ENCODE measurements around the gene MAPK10.

Gene MAPK10

DNA sequence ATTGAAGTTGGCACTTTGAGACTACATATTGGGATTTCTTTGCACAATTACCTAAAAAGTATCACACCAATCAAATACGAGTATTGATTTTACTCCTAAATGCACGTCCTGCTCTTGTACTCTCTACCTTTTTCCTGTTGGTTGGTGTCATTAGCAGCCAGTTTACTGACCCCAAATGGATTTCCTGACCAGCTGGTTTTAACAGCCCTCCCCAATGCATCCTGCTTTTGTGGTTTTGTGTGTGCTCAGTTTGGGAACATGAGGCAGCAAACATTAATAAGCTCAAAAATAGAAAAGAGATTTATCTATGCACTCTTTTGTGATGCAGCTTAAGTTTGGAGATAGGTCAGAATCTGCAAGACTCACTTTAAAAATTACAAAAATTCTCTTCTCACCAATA lies 230.3 kb downstream of the MAPK10 start:
- TF ChIP-seq, protein P1, sequence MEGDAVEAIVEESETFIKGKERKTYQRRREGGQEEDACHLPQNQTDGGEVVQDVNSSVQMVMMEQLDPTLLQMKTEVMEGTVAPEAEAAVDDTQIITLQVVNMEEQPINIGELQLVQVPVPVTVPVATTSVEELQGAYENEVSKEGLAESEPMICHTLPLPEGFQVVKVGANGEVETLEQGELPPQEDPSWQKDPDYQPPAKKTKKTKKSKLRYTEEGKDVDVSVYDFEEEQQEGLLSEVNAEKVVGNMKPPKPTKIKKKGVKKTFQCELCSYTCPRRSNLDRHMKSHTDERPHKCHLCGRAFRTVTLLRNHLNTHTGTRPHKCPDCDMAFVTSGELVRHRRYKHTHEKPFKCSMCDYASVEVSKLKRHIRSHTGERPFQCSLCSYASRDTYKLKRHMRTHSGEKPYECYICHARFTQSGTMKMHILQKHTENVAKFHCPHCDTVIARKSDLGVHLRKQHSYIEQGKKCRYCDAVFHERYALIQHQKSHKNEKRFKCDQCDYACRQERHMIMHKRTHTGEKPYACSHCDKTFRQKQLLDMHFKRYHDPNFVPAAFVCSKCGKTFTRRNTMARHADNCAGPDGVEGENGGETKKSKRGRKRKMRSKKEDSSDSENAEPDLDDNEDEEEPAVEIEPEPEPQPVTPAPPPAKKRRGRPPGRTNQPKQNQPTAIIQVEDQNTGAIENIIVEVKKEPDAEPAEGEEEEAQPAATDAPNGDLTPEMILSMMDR (IDR thresholded peaks at IDR 0.05; ENCODE audit: insufficient read depth, missing control alignments): no peak
- FAIRE-seq (no peak), DNase-seq (ENCODE audit: insufficient read length, low spot score) (no peak)

DNA sequence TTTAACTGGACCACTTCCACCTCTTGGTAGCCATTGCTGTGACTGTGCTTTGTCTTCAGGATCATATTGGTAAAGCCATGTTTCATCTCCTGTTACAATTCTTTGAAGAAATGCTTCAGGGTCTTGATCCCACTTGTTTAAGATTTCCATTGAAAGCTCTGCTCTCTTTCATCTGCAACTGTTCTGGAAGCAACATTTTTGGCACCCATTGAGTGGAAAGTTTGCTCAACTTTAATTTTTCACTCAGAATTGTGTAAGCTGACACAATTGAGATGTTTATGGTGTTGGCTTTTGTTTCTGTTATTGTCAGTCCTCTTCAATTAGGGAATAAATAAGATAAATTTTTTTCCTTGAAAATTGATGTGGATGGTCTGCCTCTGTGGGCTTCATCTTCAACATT lies 237.4 kb downstream of the MAPK10 start:
- TF ChIP-seq, protein P1 (IDR thresholded peaks at IDR 0.05; ENCODE audit: insufficient read depth, missing control alignments): no peak
- no peak for DNase-seq (ENCODE audit: insufficient read length, low spot score)
- FAIRE-seq: no peak

- DNase-seq (ENCODE audit: insufficient read length, low spot score) (no peak), FAIRE-seq (no peak)
- TF ChIP-seq, protein P1 (IDR thresholded peaks at IDR 0.05; ENCODE audit: insufficient read depth, missing control alignments): no peak
Observed at GRCh38 chr4:86118711-86119110, 241.1 kb downstream of the MAPK10 start.

DNA sequence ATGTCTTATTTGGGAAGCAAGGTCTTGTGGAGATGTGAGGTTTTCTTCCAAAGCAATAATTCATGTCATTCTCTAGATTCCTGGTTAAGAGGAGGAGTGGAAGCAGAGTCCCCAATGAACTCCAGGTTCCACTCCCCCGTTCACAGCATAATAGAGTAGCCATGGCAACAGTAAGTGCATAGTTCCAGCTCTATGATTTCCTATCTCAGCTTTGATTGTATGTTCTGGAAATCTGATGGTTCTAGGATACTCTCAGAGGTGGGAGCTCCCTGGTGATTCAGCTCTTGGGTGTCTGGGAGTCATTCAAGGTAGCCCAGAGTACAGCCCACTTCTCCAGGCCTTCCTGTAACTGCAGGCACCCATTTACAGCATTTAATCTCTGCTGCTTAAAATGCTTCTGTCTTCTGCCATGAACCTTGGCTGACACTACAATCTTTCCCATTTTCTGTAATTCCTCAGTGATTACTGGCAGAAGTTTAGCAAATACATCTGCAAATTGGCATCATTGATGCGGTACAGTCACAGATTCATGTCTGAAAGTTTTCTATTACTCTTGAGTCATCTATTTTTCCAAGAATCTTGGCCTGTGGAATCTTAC lies 242.0 kb downstream of the MAPK10 start:
- DNase-seq (ENCODE audit: insufficient read length, low spot score) (no peak), FAIRE-seq (no peak)
- TF ChIP-seq, protein P1 (IDR thresholded peaks at IDR 0.05; ENCODE audit: insufficient read depth, missing control alignments): no peak

DNA sequence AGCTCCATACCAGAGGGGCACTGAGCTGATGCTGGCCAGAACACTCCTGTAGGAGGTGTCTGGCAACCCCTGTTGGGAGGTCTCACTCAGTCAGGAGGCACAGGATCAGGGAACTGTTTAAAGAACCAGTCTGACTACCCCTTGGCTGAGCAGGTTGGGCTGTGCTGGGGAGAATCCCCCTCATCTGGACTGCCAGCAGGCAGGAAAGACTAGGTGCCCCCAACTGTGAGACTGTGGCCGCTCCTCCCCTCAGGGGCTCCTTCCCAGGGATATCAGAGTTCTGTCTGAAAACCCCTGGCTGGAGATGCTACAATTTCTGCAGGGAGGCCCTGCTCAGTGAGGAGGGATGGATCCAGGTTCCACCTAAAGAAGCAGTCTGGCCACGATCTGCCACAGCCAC lies 245.3 kb downstream of the MAPK10 start:
- TF ChIP-seq, protein P1 (IDR thresholded peaks at IDR 0.05; ENCODE audit: insufficient read depth, missing control alignments): no peak
- DNase-seq (ENCODE audit: insufficient read length, low spot score): no peak
- FAIRE-seq: no peak

- DNase-seq (ENCODE audit: insufficient read length, low spot score) (no peak), FAIRE-seq (no peak)
- TF ChIP-seq, protein P1 (IDR thresholded peaks at IDR 0.05; ENCODE audit: insufficient read depth, missing control alignments): no peak
Observed at GRCh38 chr4:86108834-86109233, 251.0 kb downstream of the MAPK10 start.

- TF ChIP-seq, protein P1 (IDR thresholded peaks at IDR 0.05; ENCODE audit: insufficient read depth, missing control alignments): no peak
- FAIRE-seq: no peak
- no peak for DNase-seq (ENCODE audit: insufficient read length, low spot score)
Observed at GRCh38 chr4:86108137-86108536, 251.7 kb downstream of the MAPK10 start.

Data from D721Med (cell line).